Cerebellar nuclear complex (tissue), 1 donor: ENCODE measurements around the gene STAT5B.
"Not testable (repeated sequence)": the region's sequence is repeated elsewhere in the genome, so short reads cannot be mapped to it uniquely, and the experiment has no call there.

Experiments
- DNase-seq, 2 experiments: peaks; one replicate each; lab custom pipeline; 2025; lab: John Stamatoyannopoulos, UW

The STAT5B gene

GRCh38 chr17:42233156-42233555, 43.0 kb downstream of the STAT5B start:
- DNase-seq = no peak

DNA sequence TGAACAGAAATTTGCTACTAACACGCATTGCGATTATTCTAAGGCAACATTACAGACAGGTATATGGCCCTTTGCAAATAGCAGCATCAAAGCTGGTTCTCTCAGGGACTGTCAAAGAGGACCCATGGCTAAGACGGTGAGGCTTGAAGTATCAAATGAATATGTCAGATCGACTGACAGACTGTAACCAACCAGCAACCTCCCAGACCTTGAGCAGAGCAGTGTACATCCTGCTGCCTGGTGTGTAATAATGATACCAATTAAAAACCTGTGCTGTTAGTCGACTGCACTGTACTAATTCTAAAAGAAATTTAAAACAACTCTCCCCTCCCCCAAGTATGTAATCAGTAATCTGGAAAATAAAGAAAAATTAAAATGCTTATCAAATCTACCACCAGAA, 46.0 kb downstream of the STAT5B start:
- DNase-seq = no peak

GRCh38 chr17:42227849-42228700, 48.1 kb downstream of the STAT5B start:
- DNase-seq = no peak

DNA sequence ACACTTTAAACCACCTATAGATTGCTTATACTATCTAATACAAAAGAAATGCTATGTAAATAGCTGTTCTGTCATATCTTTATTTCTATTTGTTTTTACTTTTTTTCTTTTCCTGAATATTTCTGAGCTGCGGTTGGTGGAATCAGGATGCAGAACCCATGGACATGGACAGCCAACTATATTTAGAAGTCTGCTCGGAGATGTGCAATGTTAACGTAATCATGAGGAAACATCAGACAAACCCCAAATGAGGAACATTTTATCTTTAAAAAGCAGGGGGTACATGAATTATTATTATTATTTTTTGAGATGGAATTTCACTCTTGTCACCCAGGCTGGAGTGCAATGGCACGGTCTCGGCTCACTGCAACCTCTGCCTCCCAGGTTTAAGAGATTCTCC, 50.5 kb downstream of the STAT5B start:
- no peak for DNase-seq

GRCh38 chr17:42224651-42225050, 51.5 kb downstream of the STAT5B start:
- no peak for DNase-seq

GRCh38 chr17:42221886-42222745, 54.1 kb downstream of the STAT5B start:
- no peak for DNase-seq

DNA sequence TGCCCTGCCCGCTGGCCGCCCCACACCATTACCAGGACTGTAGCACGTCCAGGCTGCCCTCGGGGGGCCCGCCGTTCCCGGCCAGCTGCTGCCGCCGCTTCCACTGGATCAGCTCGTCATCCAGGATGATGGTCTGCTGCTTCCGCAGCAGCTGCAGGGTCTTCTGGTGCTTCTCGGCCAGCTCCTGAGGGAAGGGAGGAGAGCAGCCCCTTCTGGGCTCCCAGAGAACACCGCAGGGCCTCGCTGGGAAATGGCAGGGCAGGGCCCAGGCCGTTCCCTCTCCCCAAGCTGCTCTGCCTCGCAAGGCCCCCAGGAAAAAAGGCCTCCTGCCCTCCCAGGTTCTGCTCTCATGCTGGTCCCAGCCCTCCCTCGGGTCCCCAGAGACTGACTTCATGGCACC, 56.9 kb downstream of the STAT5B start:
- not testable (repeated sequence) for DNase-seq

DNA sequence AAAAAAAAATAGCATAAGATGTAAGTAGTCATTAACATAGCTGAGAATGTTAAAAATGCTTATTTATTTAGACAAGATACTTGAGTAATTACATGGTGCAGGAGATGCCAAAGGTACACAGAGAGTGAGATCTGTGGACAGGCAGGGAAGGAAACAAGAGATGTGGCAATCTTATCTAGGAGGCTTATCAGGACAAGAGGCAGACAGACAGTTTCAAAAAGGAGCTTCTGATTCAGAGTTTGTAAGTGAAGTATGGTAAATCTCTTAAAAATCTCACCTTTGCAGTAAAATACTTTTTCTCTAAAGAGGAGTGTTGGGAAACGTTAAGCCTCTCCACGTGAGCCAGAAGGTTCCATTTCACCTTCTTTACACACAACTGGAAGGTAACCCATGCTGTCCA, 62.0 kb downstream of the STAT5B start:
- no peak for DNase-seq

DNA sequence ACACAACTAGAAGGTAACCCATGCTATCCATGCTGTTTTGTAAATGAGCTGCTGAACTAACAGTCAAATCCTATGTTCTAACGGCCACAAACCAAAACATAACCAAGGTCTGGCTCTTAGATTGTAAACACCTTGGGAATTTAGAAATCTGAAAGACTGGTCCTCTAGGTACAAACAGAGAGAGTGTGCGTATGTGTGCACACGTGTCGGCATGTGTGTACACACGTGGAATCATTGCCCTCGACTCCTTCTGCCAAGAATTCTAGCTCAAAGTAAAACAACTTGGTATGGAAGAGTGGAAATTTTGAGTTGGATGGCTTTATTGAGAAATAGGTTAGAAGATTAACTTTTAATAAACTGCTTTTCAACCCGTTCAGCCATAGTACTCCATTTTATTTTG, 63.8 kb downstream of the STAT5B start:
- DNase-seq = no peak

DNA sequence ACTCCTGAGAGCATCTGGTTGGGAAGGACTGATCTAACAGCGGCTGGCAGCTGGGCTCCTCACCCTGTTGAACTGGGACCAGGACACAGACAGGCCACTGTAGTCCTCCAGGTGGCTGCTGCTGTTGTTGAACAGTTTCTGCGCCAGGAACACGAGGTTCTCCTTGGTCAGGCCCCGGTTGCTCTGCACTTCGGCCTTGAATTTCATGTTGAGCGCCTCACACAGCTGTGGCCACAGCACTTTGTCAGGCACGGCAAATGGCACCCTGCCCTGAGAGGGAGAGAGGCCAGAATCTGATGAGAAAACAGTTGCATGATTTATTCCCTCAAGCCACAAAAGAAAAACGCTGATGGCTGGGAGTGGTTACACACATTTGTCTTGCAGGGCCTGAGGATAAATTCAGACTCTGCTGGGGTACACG, 64.3 kb downstream of the STAT5B start:
- DNase-seq = not testable (repeated sequence)

DNA sequence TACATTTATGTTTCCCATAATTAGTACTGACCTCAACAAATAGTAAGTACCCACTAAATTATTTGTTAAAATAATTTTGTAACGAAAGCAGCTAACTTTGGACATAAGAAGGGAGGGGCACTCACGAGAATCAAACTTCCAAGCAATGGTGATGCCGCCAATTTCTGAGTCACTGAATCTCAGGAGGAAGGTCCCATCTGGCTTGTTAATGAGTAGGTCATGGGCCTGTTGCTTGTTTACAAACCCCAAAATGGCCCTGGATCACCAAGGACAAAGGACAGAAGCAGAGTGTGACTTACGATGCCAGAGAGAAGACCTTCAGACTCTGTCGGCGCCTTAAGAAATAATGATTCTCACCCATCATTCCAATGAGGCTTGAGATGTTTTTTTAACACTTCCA, 66.1 kb downstream of the STAT5B start:
- no peak for DNase-seq

GRCh38 chr17:42206153-42206612, 70.0 kb downstream of the STAT5B start:
- DNase-seq = not testable (repeated sequence)

GRCh38 chr17:42203354-42203753, 72.8 kb downstream of the STAT5B start:
- DNase-seq = no peak

- no peak for DNase-seq
Measured at GRCh38 chr17:42202696-42203095, 73.5 kb downstream of the STAT5B start.

DNA sequence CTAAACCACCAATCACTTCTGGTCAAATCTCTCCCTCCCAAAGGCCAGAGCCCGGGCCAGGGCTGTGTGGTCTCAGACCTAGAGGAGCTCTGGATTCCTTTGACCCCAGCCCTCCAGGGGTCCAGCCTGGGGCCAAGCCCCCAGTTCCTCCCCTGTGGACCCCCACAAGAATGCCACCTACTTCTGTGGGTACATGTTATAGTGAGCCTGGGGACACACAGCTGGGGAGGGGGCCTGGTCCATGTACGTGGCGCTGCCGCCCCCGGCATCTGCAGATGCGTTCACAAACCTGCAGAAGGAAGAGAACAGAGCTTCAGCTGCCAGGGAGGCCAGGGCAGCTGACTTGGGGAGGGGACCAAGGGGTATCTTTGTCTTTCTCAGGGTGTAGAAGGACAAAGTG, 74.0 kb downstream of the STAT5B start:
- no peak for DNase-seq

GRCh38 chr17:42201458-42201772, 74.8 kb downstream of the STAT5B start:
- no peak for DNase-seq

DNA sequence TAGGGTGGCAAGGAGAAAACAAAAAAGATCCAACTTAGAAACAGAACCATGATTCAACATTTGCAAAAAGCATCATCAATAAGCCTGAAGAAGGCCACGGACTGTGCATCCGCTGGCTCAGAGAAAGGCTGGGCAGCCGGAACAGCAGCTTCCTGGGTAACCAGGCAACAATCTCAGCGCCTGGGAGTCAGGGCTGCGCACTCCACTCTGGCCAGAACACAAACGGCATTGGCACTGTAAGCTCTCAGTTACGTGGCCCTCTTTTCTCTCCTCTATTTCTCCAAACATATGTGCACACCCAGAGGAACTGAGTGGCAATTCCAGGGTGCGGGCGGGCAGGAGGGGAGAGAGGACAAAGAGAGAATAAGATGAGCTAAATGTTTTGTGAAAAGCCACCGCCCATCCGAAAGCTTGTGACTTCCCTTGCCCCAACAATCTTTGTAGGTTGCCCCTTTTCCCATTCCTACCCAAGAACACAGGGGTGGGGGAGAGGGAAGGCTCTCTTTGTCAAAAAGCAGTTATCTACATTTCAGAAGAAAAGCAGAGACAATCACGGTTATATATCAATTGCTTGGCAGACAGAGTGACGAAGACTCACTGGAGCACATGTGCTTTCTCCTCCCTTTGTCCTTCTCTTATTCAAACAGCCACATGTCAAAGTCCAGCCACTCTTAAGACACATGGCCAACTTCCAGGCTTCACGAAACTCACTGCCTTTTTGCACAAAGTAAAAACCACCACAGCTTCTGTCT, 75.3 kb downstream of the STAT5B start:
- no peak for DNase-seq

- DNase-seq = no peak
Measured at GRCh38 chr17:42199416-42200011, 76.7 kb downstream of the STAT5B start.

- no peak for DNase-seq
Measured at GRCh38 chr17:42198897-42199296, 77.3 kb downstream of the STAT5B start.

DNA sequence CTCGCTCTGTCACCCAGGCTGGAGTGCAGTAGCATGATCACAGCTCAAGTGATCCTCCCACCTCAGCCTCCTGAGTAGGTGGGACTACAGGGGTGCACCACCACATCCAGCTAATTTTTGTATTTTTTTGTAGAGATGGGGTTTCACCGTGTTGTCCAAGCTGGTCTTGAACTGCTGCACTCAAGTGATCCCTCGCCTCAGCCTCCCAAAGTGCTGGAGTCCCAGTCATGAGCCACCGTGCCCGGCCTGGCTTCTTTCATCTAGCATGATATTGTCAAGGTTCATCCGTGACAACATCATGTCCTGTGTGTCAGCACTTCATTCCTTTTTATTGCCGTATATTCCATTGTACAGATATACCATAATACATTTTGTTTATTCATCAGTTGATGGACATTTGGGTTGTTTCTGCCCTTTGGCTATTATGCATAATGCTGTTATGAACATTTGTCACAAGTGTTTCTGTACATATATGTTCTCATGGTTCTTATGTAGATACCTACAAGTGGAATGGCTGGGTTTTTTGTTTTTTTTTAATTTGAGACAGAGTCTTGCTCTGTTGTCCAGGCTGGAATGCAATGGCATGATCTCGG, 78.5 kb downstream of the STAT5B start:
- no peak for DNase-seq
